Liver (tissue), 9 donors: Measurements from ENCODE around the gene ADGRV1. TPM values are rescaled to one million over a fixed set of nuclear protein-coding genes. Genes with fewer than 3 reads are reported as not detected.

ENCODE experiments used
- DNase-seq: peaks from one replicate; pipeline ENCODE4 v3.0.0-alpha.2; 2017; ENCODE audit warnings: low spot score
- H3K27ac ChIP-seq, 2 donors: one replicate each; pipeline ENCODE4 v1.7.0; 2013; ENCODE audit warnings: inconsistent platforms in 2 of 2, low read length in 2 of 2, control low read depth in 1 of 2, low read depth in 1 of 2, mild to moderate bottlenecking in 1 of 2
- H3K27me3 ChIP-seq, 4 donors: one replicate each; pipeline versions ENCODE4 v1.6.1 to v1.7.0; 2013; ENCODE audit warnings: low read length in 3 of 4, inconsistent platforms in 1 of 4, mild to moderate bottlenecking in 1 of 4, moderate library complexity in 1 of 4; ENCODE audit not compliant: control insufficient read depth in 4 of 4, insufficient read depth in 4 of 4
- H3K36me3 ChIP-seq, 4 donors: one replicate each; pipeline versions ENCODE4 v1.6.1 to v1.7.0; 2013; ENCODE audit warnings: low read length in 3 of 4, mild to moderate bottlenecking in 3 of 4, low read depth in 1 of 4, moderate library complexity in 1 of 4; ENCODE audit not compliant: control insufficient read depth in 4 of 4, insufficient read depth in 3 of 4
- H3K4me1 ChIP-seq, 4 donors: one replicate each; pipeline versions ENCODE4 v1.6.1 to v1.7.0; 2013; ENCODE audit warnings: low read length in 3 of 4, mild to moderate bottlenecking in 3 of 4, moderate library complexity in 1 of 4; ENCODE audit not compliant: control insufficient read depth in 4 of 4, insufficient read depth in 4 of 4
- H3K4me3 ChIP-seq, 3 donors: one replicate each; pipeline versions ENCODE4 v1.6.1 to v1.7.0; 2013; ENCODE audit warnings: low read length in 3 of 3, control low read depth in 1 of 3, low read depth in 1 of 3, mild to moderate bottlenecking in 1 of 3
- H3K9ac ChIP-seq, 2 donors: one replicate each; pipeline ENCODE4 v1.7.0; 2013; ENCODE audit warnings: low read length in 2 of 2, mild to moderate bottlenecking in 2 of 2, moderate library complexity in 2 of 2, control low read depth in 1 of 2, low read depth in 1 of 2
- H3K9me3 ChIP-seq, 4 donors: one replicate each; pipeline versions ENCODE4 v1.6.1 to v1.7.0; 2013; ENCODE audit warnings: low read length in 3 of 4; ENCODE audit not compliant: control insufficient read depth in 4 of 4
- ATF3 ChIP-seq: IDR thresholded peaks from 2 replicates; pipeline ENCODE4 v1.6.1; 2016; ENCODE audit warnings: antibody characterized with exemption
- CTCF ChIP-seq: fragments of 150-350 bp; IDR thresholded peaks from 2 replicates; pipeline ENCODE4 v1.5.1; 2017; ENCODE audit warnings: improper control_type of control experiment, low read depth, low read length; ENCODE audit not compliant: missing input control
- EGR1 ChIP-seq, 2 donors: IDR thresholded peaks; 2 replicates each; pipeline ENCODE4 v1.6.1; 2016 to 2018; ENCODE audit warnings: antibody characterized with exemption in 2 of 2, low read depth in 2 of 2
- FOXA1 ChIP-seq: IDR thresholded peaks from 2 replicates; pipeline ENCODE4 v1.6.1; 2016; ENCODE audit warnings: antibody characterized with exemption
- FOXA2 ChIP-seq: IDR thresholded peaks from 2 replicates; pipeline ENCODE4 v1.6.1; 2016; ENCODE audit warnings: antibody characterized with exemption
- GABPA ChIP-seq, 2 donors: IDR thresholded peaks in 1 of 2; conservative IDR thresholded peaks in 1 of 2; 2 replicates each; pipeline ENCODE4 v1.6.1; 2016; ENCODE audit warnings: antibody characterized with exemption in 2 of 2, mild to moderate bottlenecking in 1 of 2, moderate library complexity in 1 of 2
- HNF4A ChIP-seq, 2 donors: conservative IDR thresholded peaks; 2 replicates each; pipeline ENCODE4 v1.6.1; 2016; ENCODE audit warnings: antibody characterized with exemption in 2 of 2, mild to moderate bottlenecking in 2 of 2
- HNF4G ChIP-seq: IDR thresholded peaks from 2 replicates; pipeline ENCODE4 v1.6.1; 2016; ENCODE audit warnings: antibody characterized with exemption
- MAX ChIP-seq: IDR thresholded peaks from 2 replicates; pipeline ENCODE4 v1.6.1; 2016; ENCODE audit warnings: antibody characterized with exemption
- NR2F2 ChIP-seq: IDR thresholded peaks from 2 replicates; pipeline ENCODE4 v1.6.1; 2016; ENCODE audit warnings: antibody characterized with exemption
- REST ChIP-seq: IDR thresholded peaks from 2 replicates; pipeline ENCODE4 v1.6.1; 2016; ENCODE audit warnings: antibody characterized with exemption, mild to moderate bottlenecking
- RXRA ChIP-seq, 2 donors: IDR thresholded peaks; 2 replicates each; pipeline ENCODE4 v1.6.1; 2017 to 2018; ENCODE audit warnings: antibody characterized with exemption in 2 of 2, mild to moderate bottlenecking in 1 of 2
- SP1 ChIP-seq: IDR thresholded peaks from 2 replicates; pipeline ENCODE4 v1.6.1; 2018; ENCODE audit warnings: antibody characterized with exemption, mild to moderate bottlenecking
- TAF1 ChIP-seq: conservative IDR thresholded peaks from 2 replicates; pipeline ENCODE4 v1.6.1; 2016; ENCODE audit warnings: antibody characterized with exemption, mild to moderate bottlenecking
- YY1 ChIP-seq: IDR thresholded peaks from 2 replicates; pipeline ENCODE4 v1.6.1; 2016; ENCODE audit warnings: antibody characterized with exemption, mild to moderate bottlenecking
- ZBTB33 ChIP-seq: IDR thresholded peaks from 2 replicates; pipeline ENCODE4 v1.6.1; 2016; ENCODE audit warnings: antibody characterized with exemption
- WGBS: extraction: QIAGEN DNeasy Blood & Tissue Kit; methylation state at CpG from one replicate; pipeline ENCODE4 v1.1.7; 2013; 5-methylcytosine and 5-hydroxymethylcytosine counted together
- polyA plus RNA-seq, 2 donors: library from polyadenylated mRNA; stranded (reverse) in 1 of 2; unstranded in 1 of 2; fragments of 200-250 nt in 1 of 2; fragments of >200 nt in 1 of 2; fragmentation: Nextera tagmentation in 1 of 2; extraction: Ambion mirVana in 1 of 2; gene quantifications; one replicate each; pipeline versions ENCODE4 v1.2.1 to v1.2.3, GENCODE V29; 2013 to 2015
- total RNA-seq, 2 donors: library from RNA; depleted of rRNA; stranded (reverse); fragments of >200 nt; gene quantifications; one replicate each; pipeline ENCODE4 v1.2.3, GENCODE V29; 2014
- donor health status: healthy.
- donor health status: healthy.
- donor health status: healthy.
- donor health status: healthy.
- donor health status: healthy.

Gene ADGRV1
- total and polyA plus RNA-seq, 4 donors: 5.1 to 15.5 (median 9.6) TPM

GRCh38 chr5:90534922-90535321 is 23.7 kb upstream of the ADGRV1 start:
- Histone ChIP-seq H3K27me3 (peaks cover 0 to 3% (median 0%) of the 10 kb centered on the region in 4 donors), H3K36me3 (no peaks in the 10 kb centered on the region), H3K9ac (no peak overlapping the region), H3K4me1 (peaks cover 0 to 12% (median 8%) of the 10 kb centered on the region in 4 donors), H3K4me3 (no peak overlapping the region), H3K9me3 (no peaks in the 10 kb centered on the region), H3K27ac (no peak overlapping the region)
- TF ChIP-seq FOXA2 (no peak), EGR1 (IDR thresholded peaks at IDR 0.05; ENCODE audit: low read depth in 2 of 2) (no peak), ZBTB33 (no peak), REST (no peak), ATF3 (no peak), TAF1 (no peak), CTCF (no peak), YY1 (no peak), FOXA1 (no peak), NR2F2 (no peak), HNF4A (conservative IDR thresholded peaks at IDR 0.05) (no peak), GABPA (IDR thresholded peaks at IDR 0.05 in 1 of 2, conservative IDR thresholded peaks at IDR 0.05 in 1 of 2) (no peak), SP1 (no peak), RXRA (IDR thresholded peaks at IDR 0.05) (no peak)
- WGBS: 48% methylated on average over 3 of the region's 3 CpGs
- no peak for DNase-seq

GRCh38 chr5:90542827-90543519 is 15.6 kb upstream of the ADGRV1 start:
- DNase-seq: no peak
- H3K27ac ChIP-seq: no peak overlapping the region
- H3K4me3 ChIP-seq: no peak overlapping the region
- H3K27me3 ChIP-seq: peaks cover 0 to 9% (median under 1%) of the 10 kb centered on the region in 4 donors
- H3K4me1 ChIP-seq: no peaks in the 10 kb centered on the region
- H3K9ac ChIP-seq: no peak overlapping the region
- WGBS: 53% methylated on average over 4 of the region's 4 CpGs
- no peaks in the 10 kb centered on the region for H3K9me3 ChIP-seq
- no peaks in the 10 kb centered on the region for H3K36me3 ChIP-seq
- TF ChIP-seq TAF1 (no peak), GABPA (IDR thresholded peaks at IDR 0.05 in 1 of 2, conservative IDR thresholded peaks at IDR 0.05 in 1 of 2) (no peak), HNF4A (conservative IDR thresholded peaks at IDR 0.05) (no peak), EGR1 (IDR thresholded peaks at IDR 0.05; ENCODE audit: low read depth in 2 of 2) (no peak), HNF4G (no peak), MAX (no peak), ZBTB33 (no peak), RXRA (IDR thresholded peaks at IDR 0.05) (no peak), NR2F2 (no peak), SP1 (no peak), REST (no peak)
